AG20443 (cell line): ENCODE results near the gene COA1.
"Not testable (repeated sequence)": the region's sequence is repeated elsewhere in the genome, so short reads cannot be mapped to it uniquely, and the experiment has no call there.

ENCODE experiments used
- DNase-seq: peaks from one replicate; pipeline ENCODE4 v3.0.0; 2012; ENCODE audit warnings: low spot score, mixed read lengths

Gene COA1

GRCh38 chr7:43627798-43628197 lies 101.5 kb downstream of the COA1 start:
- not testable (repeated sequence) for DNase-seq

- no peak for DNase-seq
Observed at GRCh38 chr7:43626695-43627094, 102.6 kb downstream of the COA1 start.

GRCh38 chr7:43625980-43626379 lies 103.3 kb downstream of the COA1 start:
- no peak for DNase-seq

GRCh38 chr7:43625453-43625852 lies 103.9 kb downstream of the COA1 start:
- no peak for DNase-seq

GRCh38 chr7:43624156-43624555 lies 105.2 kb downstream of the COA1 start:
- no peak for DNase-seq

GRCh38 chr7:43621729-43622448 lies 107.4 kb downstream of the COA1 start:
- no peak for DNase-seq

GRCh38 chr7:43619213-43620012 lies 109.9 kb downstream of the COA1 start:
- no peak for DNase-seq

GRCh38 chr7:43618073-43618472 lies 111.2 kb downstream of the COA1 start:
- no peak for DNase-seq

GRCh38 chr7:43616977-43617376 lies 112.3 kb downstream of the COA1 start:
- DNase-seq: no peak

- no peak for DNase-seq
Observed at GRCh38 chr7:43615558-43616145, 113.7 kb downstream of the COA1 start.

- peak; percentile 75 for DNase-seq
Observed at GRCh38 chr7:43612599-43613589, 116.4 kb downstream of the COA1 start.

- no peak for DNase-seq
Observed at GRCh38 chr7:43612128-43612527, 117.2 kb downstream of the COA1 start.

- no peak for DNase-seq
Observed at GRCh38 chr7:43609097-43609496, 120.2 kb downstream of the COA1 start.

- DNase-seq: no peak
Observed at GRCh38 chr7:43604251-43604650, 125.1 kb downstream of the COA1 start.

- no peak for DNase-seq
Observed at GRCh38 chr7:43602256-43602655, 127.1 kb downstream of the COA1 start.

GRCh38 chr7:43600056-43600455 lies 129.3 kb downstream of the COA1 start:
- no peak for DNase-seq

GRCh38 chr7:43596426-43596825 lies 132.9 kb downstream of the COA1 start:
- not testable (repeated sequence) for DNase-seq

- DNase-seq: no peak
Observed at GRCh38 chr7:43594020-43594419, 135.3 kb downstream of the COA1 start.

GRCh38 chr7:43593010-43593409 lies 136.3 kb downstream of the COA1 start:
- no peak for DNase-seq

- no peak for DNase-seq
Observed at GRCh38 chr7:43592326-43592725, 137.0 kb downstream of the COA1 start.

- no peak for DNase-seq
Observed at GRCh38 chr7:43591558-43592180, 137.7 kb downstream of the COA1 start.
